Cardiac fibroblast (primary cell): ENCODE data around the gene ITPR2.

Experiments
- DNase-seq, 2 donors: peaks; one replicate each; pipeline versions ENCODE4 v3.0.0 to v3.0.0-alpha.2; 2010; ENCODE audit warnings: low read depth in 2 of 2
- H3K4me3 ChIP-seq, 2 donors: replicated peaks in 1 of 2; 1 replicate in 1 of 2; 2 replicates in 1 of 2; pipeline ENCODE4 v1.5.1; 2011; ENCODE audit warnings: low read depth in 2 of 2, low read length in 2 of 2, mild to moderate bottlenecking in 2 of 2, moderate library complexity in 1 of 2
- TF ChIP-seq, protein P1 (sequence below): IDR thresholded peaks from one replicate; pipeline ENCODE4 v1.5.1; 2011; ENCODE audit warnings: low read depth, mild to moderate bottlenecking, low read length, inconsistent platforms

The ITPR2 gene

DNA sequence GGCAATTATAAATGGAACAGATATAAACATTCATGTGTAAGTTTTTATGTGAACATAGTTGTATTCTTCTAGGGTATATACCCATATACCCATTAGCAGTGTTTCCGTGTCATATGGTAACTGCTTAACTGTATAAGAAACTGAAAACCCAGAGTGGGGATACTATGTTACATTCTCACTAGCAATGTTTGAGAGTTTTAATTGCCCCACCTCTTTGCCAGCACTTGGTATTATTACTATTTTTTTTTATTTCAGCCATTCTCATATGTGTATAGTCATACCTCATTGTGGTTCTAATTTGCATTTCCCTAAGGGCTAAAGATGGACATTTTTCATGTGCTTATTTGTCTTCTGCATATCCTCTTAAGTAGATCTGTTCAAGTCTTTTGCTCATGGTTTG, 28.7 kb upstream of the ITPR2 start:
- no peak overlapping the region for H3K4me3 ChIP-seq
- TF ChIP-seq, protein P1, sequence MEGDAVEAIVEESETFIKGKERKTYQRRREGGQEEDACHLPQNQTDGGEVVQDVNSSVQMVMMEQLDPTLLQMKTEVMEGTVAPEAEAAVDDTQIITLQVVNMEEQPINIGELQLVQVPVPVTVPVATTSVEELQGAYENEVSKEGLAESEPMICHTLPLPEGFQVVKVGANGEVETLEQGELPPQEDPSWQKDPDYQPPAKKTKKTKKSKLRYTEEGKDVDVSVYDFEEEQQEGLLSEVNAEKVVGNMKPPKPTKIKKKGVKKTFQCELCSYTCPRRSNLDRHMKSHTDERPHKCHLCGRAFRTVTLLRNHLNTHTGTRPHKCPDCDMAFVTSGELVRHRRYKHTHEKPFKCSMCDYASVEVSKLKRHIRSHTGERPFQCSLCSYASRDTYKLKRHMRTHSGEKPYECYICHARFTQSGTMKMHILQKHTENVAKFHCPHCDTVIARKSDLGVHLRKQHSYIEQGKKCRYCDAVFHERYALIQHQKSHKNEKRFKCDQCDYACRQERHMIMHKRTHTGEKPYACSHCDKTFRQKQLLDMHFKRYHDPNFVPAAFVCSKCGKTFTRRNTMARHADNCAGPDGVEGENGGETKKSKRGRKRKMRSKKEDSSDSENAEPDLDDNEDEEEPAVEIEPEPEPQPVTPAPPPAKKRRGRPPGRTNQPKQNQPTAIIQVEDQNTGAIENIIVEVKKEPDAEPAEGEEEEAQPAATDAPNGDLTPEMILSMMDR, result no peak
- DNase-seq, result no peak

DNA sequence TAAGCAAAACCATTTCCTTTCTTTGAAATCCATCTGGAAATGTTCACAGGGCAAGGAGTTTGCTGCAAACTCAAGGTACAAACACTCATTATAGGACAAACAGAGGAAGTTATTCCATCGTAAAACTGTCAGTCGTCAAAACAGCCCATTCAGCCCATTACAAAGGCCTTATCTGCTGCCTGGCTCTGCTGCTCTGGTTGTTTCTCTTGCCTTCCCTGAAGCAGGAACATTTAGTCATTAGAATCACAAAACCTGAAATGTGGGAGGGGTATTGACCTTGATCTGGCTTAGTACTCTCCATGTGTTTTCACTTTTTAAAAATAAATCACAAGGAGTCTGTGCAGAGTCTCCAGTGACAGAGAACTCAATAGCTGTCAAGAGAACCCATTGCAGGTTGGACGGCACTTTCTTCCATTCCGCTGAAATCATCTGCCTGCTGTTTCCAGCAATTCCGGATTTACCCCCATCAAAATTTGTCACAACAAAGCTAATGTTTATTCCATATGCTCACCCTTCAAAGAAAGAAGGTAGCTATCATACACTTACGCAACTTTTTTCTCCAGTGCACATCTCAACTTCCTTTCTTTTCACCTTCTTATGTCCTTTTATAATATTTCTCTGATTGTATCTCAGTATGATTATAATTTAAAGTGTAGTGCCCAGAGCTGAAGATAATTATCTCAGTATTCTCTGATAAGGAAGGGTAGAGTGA, 24.6 kb upstream of the ITPR2 start:
- TF ChIP-seq, protein P1, result no peak
- peak; percentile 5 to 44 for DNase-seq
- no peak overlapping the region for H3K4me3 ChIP-seq

DNA sequence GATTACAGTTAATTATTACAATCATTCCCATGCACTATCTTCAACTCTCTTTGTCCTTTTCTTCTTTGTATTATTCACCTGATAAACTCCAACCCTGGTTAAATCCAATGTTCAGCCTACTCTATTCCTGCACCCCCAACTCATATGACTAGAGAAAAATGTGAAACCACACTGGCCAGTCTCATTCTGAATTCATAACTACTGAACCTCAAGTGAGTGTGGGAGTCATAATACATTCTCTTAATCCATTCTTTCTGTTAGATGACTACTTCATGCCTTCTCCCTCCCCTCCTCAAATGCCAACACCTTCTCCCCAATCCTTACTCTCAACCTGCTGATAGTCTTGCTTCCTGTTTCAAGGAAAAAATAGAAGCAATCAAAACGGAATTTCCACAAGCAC, 22.3 kb upstream of the ITPR2 start:
- TF ChIP-seq, protein P1, result no peak
- no peak for DNase-seq

DNA sequence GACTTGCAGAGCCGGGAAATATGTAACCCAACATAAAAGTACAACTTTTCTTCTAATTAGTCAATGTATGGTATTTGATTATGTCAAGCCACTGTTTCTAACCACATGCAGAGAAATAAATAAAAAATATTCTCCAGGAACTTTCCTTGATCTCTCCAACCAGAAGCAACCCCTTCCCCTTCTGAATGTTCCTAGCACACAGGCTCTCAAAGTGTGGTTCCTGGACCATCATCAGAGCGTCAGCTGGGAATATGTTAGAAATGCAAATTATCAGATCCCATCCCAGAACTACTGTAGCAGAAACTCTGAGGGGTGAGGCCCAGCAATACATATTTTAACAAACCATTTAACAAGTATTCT, 21.0 kb upstream of the ITPR2 start:
- H3K4me3 ChIP-seq, result no peak overlapping the region
- DNase-seq, result no peak
- TF ChIP-seq, protein P1, result no peak

More for the DNA sequence above, 22.3 kb upstream of the ITPR2 start:
- H3K4me3 ChIP-seq, result no peak overlapping the region

DNA sequence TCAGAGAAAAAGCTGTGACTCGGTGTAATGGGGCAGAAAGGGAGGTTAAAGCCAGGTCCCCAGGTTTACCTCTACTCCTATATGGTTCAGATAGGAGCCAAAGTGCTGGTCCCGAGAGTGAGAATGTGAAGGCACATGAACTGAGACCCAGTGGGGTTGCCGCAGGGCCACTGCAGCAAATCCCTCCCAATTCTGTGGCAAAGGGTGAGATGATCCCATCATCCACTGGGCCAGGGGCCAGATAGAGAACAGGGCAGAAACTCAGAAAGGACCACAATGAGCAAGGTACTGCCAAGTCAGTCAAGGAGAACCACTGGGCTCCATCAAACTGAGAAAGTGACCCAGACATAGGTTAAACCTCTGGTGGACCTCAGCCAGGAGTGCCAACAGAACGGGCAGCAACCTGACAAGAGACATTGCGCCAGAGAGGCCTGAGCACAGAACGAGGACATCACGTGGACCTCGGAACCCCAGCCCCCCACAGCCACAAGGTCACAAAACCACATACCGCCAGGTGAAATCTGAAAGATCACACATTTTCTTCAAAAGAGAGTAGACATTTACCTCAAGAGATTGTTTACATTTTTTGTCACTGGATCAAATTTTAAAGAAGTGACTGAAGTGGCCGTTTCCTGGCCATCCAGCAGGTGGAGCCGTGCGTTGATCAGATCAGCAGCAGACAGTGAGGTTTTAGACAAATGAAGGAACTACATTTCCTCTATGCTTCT, 20.5 kb upstream of the ITPR2 start:
- H3K4me3 ChIP-seq, result no peak overlapping the region
- peak; percentile 72 to 76 for DNase-seq
- TF ChIP-seq, protein P1, result peak; percentile 94

DNA sequence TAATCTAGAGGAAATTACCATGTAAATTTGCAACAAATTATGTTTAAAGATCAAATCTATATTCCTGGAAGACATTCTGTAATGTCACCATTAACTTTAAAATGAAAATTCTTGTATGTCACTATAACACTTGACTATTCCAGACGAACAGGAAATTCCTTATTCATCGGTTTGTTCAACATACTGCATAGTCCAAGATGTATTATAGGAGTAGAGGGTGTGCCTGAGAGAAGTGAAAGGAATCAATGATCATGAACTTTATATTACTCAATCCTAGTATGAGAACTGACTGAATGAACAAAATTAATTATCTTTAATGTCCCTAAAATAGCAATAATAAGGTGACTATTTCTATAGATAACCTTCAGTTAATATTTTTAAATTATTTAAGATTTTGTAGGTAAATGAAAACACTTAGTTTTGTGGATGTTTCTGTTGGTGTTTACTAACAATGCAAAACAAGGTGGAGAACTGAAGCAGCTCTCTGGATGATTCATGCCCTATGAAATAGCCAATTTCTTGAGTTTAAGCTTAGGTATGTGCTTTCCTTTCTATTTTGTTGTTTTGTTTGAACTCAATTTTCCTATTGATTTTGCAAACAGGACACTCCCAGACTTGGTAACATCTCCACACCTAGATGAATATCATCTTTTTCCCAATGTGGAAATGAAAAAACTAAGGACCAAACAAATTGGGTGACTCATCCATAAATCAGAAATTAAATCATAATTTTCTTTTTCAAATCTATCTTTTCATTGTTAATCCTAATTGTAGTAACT, 18.2 kb upstream of the ITPR2 start:
- TF ChIP-seq, protein P1, result no peak
- no peak overlapping the region for H3K4me3 ChIP-seq
- DNase-seq, result no peak
